Loucy (cell line): ENCODE data around the gene FOXR1.

Experiments used
- EZH2phosphoT487 ChIP-seq: fragments of 200-600 bp; IDR thresholded peaks from 2 replicates; pipeline ENCODE4 v1.6.1; 2018; ENCODE audit warnings: antibody characterized with exemption, mild to moderate bottlenecking, moderate library complexity, borderline replicate concordance
- TF ChIP-seq, protein P1 (sequence below): fragments of 200-600 bp; sonication (generic); conservative IDR thresholded peaks from 2 replicates; pipeline ENCODE4 v1.5.1; 2014; ENCODE audit warnings: mild to moderate bottlenecking, antibody characterized with exemption, low read length

DNA sequence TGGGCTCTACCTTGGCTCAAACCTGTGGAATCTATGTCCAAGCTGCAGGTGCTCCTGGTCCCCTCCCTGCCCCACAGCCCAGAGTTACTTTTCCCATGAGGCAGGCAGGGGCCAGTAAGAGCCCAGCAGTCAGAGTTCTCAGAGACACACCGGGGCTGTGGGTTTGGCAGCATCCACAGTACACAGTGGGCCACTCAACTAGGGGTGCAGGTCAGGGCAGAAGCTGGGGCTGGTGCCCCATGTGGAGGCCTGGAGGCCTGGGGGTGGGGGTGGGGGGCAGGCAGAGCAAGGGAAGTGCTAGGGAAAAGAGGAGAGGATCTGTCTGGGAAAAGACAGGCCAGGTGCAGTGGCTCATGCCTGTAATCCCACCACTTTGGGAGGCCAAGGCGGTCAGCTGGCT, 13.0 kb upstream of the FOXR1 start:
- TF ChIP-seq, protein P1, sequence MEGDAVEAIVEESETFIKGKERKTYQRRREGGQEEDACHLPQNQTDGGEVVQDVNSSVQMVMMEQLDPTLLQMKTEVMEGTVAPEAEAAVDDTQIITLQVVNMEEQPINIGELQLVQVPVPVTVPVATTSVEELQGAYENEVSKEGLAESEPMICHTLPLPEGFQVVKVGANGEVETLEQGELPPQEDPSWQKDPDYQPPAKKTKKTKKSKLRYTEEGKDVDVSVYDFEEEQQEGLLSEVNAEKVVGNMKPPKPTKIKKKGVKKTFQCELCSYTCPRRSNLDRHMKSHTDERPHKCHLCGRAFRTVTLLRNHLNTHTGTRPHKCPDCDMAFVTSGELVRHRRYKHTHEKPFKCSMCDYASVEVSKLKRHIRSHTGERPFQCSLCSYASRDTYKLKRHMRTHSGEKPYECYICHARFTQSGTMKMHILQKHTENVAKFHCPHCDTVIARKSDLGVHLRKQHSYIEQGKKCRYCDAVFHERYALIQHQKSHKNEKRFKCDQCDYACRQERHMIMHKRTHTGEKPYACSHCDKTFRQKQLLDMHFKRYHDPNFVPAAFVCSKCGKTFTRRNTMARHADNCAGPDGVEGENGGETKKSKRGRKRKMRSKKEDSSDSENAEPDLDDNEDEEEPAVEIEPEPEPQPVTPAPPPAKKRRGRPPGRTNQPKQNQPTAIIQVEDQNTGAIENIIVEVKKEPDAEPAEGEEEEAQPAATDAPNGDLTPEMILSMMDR = no peak
- no peak for TF ChIP-seq EZH2phosphoT487
